K562 (cell line): Measurements from ENCODE around the gene NT5C. TPM values are rescaled to one million over a fixed set of nuclear protein-coding genes. Genes with fewer than 3 reads are reported as not detected.

ENCODE experiments used
- AFF1 ChIP-seq, 2 experiments: fragments of 450-650 bp; IDR thresholded peaks; 2 replicates each; pipeline ENCODE4 v1.6.1; 2018; ENCODE audit warnings: mild to moderate bottlenecking in 2 of 2, low read depth in 1 of 2; ENCODE audit not compliant: partially characterized antibody in 2 of 2
- BCLAF1 ChIP-seq, 2 experiments: fragments of 450-650 bp in 1 of 2; IDR thresholded peaks; 2 replicates each; pipeline ENCODE4 v1.6.1; 2011 to 2017; ENCODE audit warnings: low read depth in 2 of 2, antibody characterized with exemption in 1 of 2, borderline replicate concordance in 1 of 2, low read length in 1 of 2, mild to moderate bottlenecking in 1 of 2, mixed read lengths in 1 of 2; ENCODE audit not compliant: control insufficient read depth in 1 of 2
- EGR1 ChIP-seq: fragments of 450-650 bp; conservative IDR thresholded peaks from 2 replicates; pipeline ENCODE4 v1.6.1; 2017; ENCODE audit warnings: mild to moderate bottlenecking
- ID3 ChIP-seq, 2 experiments: fragments of 250-450 bp in 1 of 2; fragments of 450-650 bp in 1 of 2; sonication (Bioruptor Pico) in 1 of 2; IDR thresholded peaks; 2 replicates each; pipeline versions ENCODE4 v1.6.1 to v1.8.0; 2016 to 2021; ENCODE audit warnings: mild to moderate bottlenecking in 2 of 2, moderate library complexity in 2 of 2, missing compliant biosample characterization in 1 of 2, missing genetic modification characterization in 1 of 2
- MAFG ChIP-seq: fragments of 450-650 bp; conservative IDR thresholded peaks from 2 replicates; pipeline ENCODE4 v1.6.1; 2016; ENCODE audit warnings: missing genetic modification characterization, missing compliant biosample characterization
- MAFK ChIP-seq: IDR thresholded peaks from 2 replicates; pipeline ENCODE4 v1.6.1; 2011; ENCODE audit warnings: low read length, improper control_type of control experiment
- MEIS2 ChIP-seq: fragments of 450-650 bp; IDR thresholded peaks from 2 replicates; pipeline ENCODE4 v1.6.1; 2014; ENCODE audit warnings: mild to moderate bottlenecking; ENCODE audit not compliant: partially characterized antibody
- MXD1 ChIP-seq: fragments of 250-450 bp; sonication (Bioruptor Pico); IDR thresholded peaks from 2 replicates; pipeline ENCODE4 v1.8.0; 2021; ENCODE audit warnings: borderline replicate concordance, mild to moderate bottlenecking, moderate library complexity; ENCODE audit not compliant: poor library complexity, severe bottlenecking
- NBN ChIP-seq: fragments of 450-650 bp; IDR thresholded peaks from 2 replicates; pipeline ENCODE4 v1.6.1; 2016; ENCODE audit warnings: low read depth, mild to moderate bottlenecking
- NCOA4 ChIP-seq: fragments of 450-650 bp; IDR thresholded peaks from 2 replicates; pipeline ENCODE4 v1.6.1; 2018; ENCODE audit warnings: mild to moderate bottlenecking; ENCODE audit not compliant: partially characterized antibody
- TEAD2 ChIP-seq: fragments of 450-650 bp; IDR thresholded peaks from 2 replicates; pipeline ENCODE4 v1.6.1; 2016; ENCODE audit warnings: missing genetic modification characterization, control low read depth, missing compliant biosample characterization
- ZBTB7A ChIP-seq: IDR thresholded peaks from 2 replicates; pipeline ENCODE4 v1.6.1; 2011; ENCODE audit warnings: low read depth, mild to moderate bottlenecking, low read length, moderate library complexity, borderline replicate concordance; ENCODE audit not compliant: control insufficient read depth
- ZNF277 ChIP-seq: fragments of 250-450 bp; sonication (Bioruptor Pico); IDR thresholded peaks from 2 replicates; pipeline ENCODE4 v1.8.0; 2022; ENCODE audit warnings: inconsistent platforms, mild to moderate bottlenecking, moderate library complexity, borderline replicate concordance
- ZNF583 ChIP-seq: fragments of 250-450 bp; sonication (Bioruptor Pico); IDR thresholded peaks from 2 replicates; pipeline ENCODE4 v1.4.0; 2020
- polyA plus RNA-seq, 8 experiments: library from polyadenylated mRNA; depleted of rRNA in 4 of 8; stranded (reverse) in 5 of 8; unstranded in 3 of 8; fragments of >200 nt; fragmentation: Nextera tagmentation in 2 of 8; fragmentation: Illumina TruSeq in 1 of 8; extraction: Ambion mirVana in 2 of 8; extraction: Trizol in 1 of 8; gene quantifications; 2 replicates each; pipeline versions ENCODE4 v1.2.1 to v1.2.3, GENCODE V29; 2011 to 2014; ENCODE audit warnings: inconsistent platforms in 1 of 8, missing spikeins in 1 of 8
- total RNA-seq, 7 experiments: library from RNA; depleted of rRNA in 6 of 7; stranded (reverse); fragments of >200 nt in 6 of 7; fragmentation: Illumina TruSeq in 2 of 7; extraction: Trizol in 2 of 7; gene quantifications; 2 replicates each; pipeline versions ENCODE4 v1.2.1 to v1.2.3, GENCODE V29; 2011 to 2021; ENCODE audit warnings: low replicate concordance in 1 of 7

NT5C gene
- total and polyA plus RNA-seq, 9 of the 15 experiments (the other 6 are each of a cell fraction or from before 2014, with no cell fraction given) = 2.9 to 205 (median 45.0) TPM

DNA sequence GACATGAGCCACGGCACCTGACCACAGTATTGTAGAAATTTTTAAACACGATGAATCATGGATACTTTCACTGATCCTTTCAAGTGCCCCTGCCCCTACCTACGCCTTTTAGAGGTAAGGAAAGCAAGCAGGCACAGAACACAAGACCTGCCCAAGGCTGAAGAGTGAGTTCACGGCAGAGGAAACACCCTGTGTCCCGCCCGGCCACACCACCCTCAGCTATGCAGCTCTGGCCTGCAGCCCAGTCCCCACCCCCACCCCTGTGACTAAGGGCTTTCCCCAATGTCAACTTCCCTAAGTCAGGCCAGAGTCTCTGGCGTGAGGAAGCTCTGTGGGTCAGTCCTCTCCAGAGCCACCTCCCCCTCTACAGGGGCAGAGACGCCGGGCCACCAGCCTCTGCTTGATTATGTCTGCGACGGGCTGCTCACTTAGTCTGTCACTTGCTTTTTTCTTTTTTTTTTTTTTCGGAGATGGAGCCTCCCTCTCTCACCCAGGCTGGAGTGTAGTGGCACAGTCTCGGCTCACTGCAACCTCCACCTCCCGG, 35.4 kb downstream of the NT5C start (continued):
- TF ChIP-seq AFF1 (IDR thresholded peaks at IDR 0.05; ENCODE audit: low read depth in 1 of 2, partially characterized antibody in 2 of 2) (peak in 1 of 2 experiments; percentile 47), NCOA4 (no peak), MEIS2 (peak; percentile 16), TEAD2 (tag) (peak; percentile 74; the same call in 1 of the 2 replicates), NBN (peak; percentile 93), MAFG (tag) (peak; percentile 90), ZNF583 (CRISPR knock-in tag) (no peak; the same call in 1 of the 2 replicates), MXD1 (no peak), BCLAF1 (IDR thresholded peaks at IDR 0.05; ENCODE audit: borderline replicate concordance in 1 of 2, control insufficient read depth in 1 of 2, low read depth in 2 of 2, low read length in 1 of 2) (0 out of 4 replicates have a peak, but pooled peaks of 1 of the 2 experiments have one; percentile 67), ID3 (CRISPR knock-in tag; IDR thresholded peaks at IDR 0.05) (no peak), ID3 (tag; IDR thresholded peaks at IDR 0.05) (no peak; the same call in 1 of the 2 replicates), EGR1 (peak; percentile 70), MAFK (peak; percentile 80), ZBTB7A (peak; percentile 71), ZNF277 (CRISPR knock-in tag) (no peak)
